DOHH2 (cell line): ENCODE data around the gene MB.

Source experiments
- EZH2phosphoT487 ChIP-seq: fragments of 200-600 bp; sonication (generic); IDR thresholded peaks from 2 replicates; pipeline ENCODE4 v1.6.1; 2017; ENCODE audit warnings: borderline replicate concordance, mild to moderate bottlenecking, antibody characterized with exemption, low read length, moderate library complexity, mixed read lengths
- TF ChIP-seq, protein P1 (sequence below): fragments of 200-600 bp; sonication (generic); IDR thresholded peaks from one replicate; pipeline ENCODE4 v1.5.1; 2014; ENCODE audit warnings: antibody characterized with exemption, mild to moderate bottlenecking, low read depth, low read length; ENCODE audit not compliant: poor library complexity, severe bottlenecking

DNA sequence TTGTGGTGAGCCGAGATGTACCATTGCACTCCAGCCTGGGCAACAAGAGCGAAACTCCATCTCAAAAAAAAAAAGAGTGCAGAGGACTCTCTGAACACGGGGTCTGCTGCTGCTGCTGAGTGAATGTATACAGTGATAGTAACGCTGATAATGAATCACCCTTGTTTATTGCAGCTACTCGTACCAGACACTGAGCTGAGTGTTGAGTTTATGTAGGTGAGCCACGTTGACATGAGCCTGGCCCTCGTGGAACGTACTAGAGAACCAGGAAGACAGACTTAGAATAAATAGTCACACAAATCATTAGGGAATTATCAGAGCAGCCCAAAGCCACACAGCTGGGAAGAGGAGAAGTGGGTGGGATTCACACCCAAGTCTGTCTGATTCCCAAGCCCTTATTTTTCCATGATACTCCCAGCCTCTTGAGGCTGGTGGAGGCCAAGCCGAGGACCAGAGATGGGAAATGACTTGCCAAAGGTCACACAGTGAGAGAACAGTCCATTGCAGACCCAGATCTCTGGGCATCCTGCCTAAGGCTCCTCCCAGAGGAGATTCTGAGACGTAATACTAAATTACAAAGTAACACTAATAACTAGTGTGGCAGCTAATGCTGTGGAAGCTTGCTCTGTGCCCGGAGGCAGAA lies 34.8 kb downstream of the MB start:
- TF ChIP-seq, protein P1, sequence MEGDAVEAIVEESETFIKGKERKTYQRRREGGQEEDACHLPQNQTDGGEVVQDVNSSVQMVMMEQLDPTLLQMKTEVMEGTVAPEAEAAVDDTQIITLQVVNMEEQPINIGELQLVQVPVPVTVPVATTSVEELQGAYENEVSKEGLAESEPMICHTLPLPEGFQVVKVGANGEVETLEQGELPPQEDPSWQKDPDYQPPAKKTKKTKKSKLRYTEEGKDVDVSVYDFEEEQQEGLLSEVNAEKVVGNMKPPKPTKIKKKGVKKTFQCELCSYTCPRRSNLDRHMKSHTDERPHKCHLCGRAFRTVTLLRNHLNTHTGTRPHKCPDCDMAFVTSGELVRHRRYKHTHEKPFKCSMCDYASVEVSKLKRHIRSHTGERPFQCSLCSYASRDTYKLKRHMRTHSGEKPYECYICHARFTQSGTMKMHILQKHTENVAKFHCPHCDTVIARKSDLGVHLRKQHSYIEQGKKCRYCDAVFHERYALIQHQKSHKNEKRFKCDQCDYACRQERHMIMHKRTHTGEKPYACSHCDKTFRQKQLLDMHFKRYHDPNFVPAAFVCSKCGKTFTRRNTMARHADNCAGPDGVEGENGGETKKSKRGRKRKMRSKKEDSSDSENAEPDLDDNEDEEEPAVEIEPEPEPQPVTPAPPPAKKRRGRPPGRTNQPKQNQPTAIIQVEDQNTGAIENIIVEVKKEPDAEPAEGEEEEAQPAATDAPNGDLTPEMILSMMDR: no peak
- no peak for TF ChIP-seq EZH2phosphoT487
